Neural cell (in vitro differentiated cells): ENCODE measurements around the gene TBX18. TPM values are rescaled to one million over a fixed set of nuclear protein-coding genes. Genes with fewer than 3 reads are reported as not detected.

Experiments used
- H2AFZ ChIP-seq: fragments of 200-600, 300-800 bp; sonication (generic), shearing (Covaris generic); 2 replicates; pipeline ENCODE4 v1.6.0; 2014; ENCODE audit warnings: low read depth, mild to moderate bottlenecking, antibody characterized with exemption, low read length, moderate library complexity
- H3F3A ChIP-seq: fragments of 200-600 bp; shearing (Covaris generic); 2 replicates; pipeline ENCODE4 v1.6.1; 2016; ENCODE audit warnings: mild to moderate bottlenecking, moderate library complexity, mixed read lengths, antibody characterized with exemption, low read length; ENCODE audit not compliant: insufficient read depth, poor library complexity, severe bottlenecking
- H3K27ac ChIP-seq: fragments of 200-600, 300-800 bp; sonication (generic), shearing (Covaris generic); 2 replicates; pipeline ENCODE4 v1.5.1; 2014; ENCODE audit warnings: mild to moderate bottlenecking, low read length, moderate library complexity
- H3K27me3 ChIP-seq: fragments of 300-800, 200-600 bp; sonication (generic), shearing (Covaris generic); 2 replicates; pipeline ENCODE4 v1.6.0; 2014; ENCODE audit warnings: mild to moderate bottlenecking, low read depth, low read length, moderate library complexity; ENCODE audit not compliant: insufficient read depth
- H3K36me3 ChIP-seq: fragments of 300-800, 200-600 bp; sonication (generic), shearing (Covaris generic); 2 replicates; pipeline ENCODE4 v1.5.1; 2014; ENCODE audit warnings: mild to moderate bottlenecking, antibody characterized with exemption, low read length, moderate library complexity; ENCODE audit not compliant: insufficient read depth
- H3K4me2 ChIP-seq: fragments of 300-800, 200-600 bp; sonication (generic), shearing (Covaris generic); 2 replicates; pipeline ENCODE4 v1.6.0; 2014; ENCODE audit warnings: mild to moderate bottlenecking, low read length
- H3K4me3 ChIP-seq: fragments of 300-800, 200-600 bp; sonication (generic), shearing (Covaris generic); 2 replicates; pipeline ENCODE4 v1.5.1; 2014; ENCODE audit warnings: mild to moderate bottlenecking, low read length, moderate library complexity
- H3K79me2 ChIP-seq: fragments of 200-600 bp; shearing (Covaris generic); replicated peaks from 2 replicates; pipeline ENCODE4 v1.6.0; 2014; ENCODE audit warnings: mild to moderate bottlenecking, low read length, moderate library complexity; ENCODE audit not compliant: insufficient read depth
- H3K9ac ChIP-seq: fragments of 300-800, 200-600 bp; sonication (generic), shearing (Covaris generic); 2 replicates; pipeline ENCODE4 v1.6.1; 2016; ENCODE audit warnings: mild to moderate bottlenecking, low read length, mixed read lengths
- H3K9me2 ChIP-seq: fragments of 200-600 bp; shearing (Covaris generic); 2 replicates; pipeline ENCODE4 v1.6.1; 2016; ENCODE audit warnings: mild to moderate bottlenecking, low read length, mixed read lengths; ENCODE audit not compliant: insufficient read depth
- H3K9me3 ChIP-seq: fragments of 200-600, 300-800 bp; sonication (generic), shearing (Covaris generic); 2 replicates; pipeline ENCODE4 v1.6.1; 2016; ENCODE audit warnings: mild to moderate bottlenecking, mixed run types, low read length, moderate library complexity, mixed read lengths
- H4K20me1 ChIP-seq: fragments of 200-600 bp; shearing (Covaris generic); 2 replicates; pipeline ENCODE4 v1.6.1; 2016; ENCODE audit warnings: mild to moderate bottlenecking, mixed run types; ENCODE audit not compliant: insufficient read depth
- EP300 ChIP-seq: fragments of 450-650 bp; conservative IDR thresholded peaks from 2 replicates; pipeline ENCODE4 v1.6.1; 2014; ENCODE audit warnings: antibody characterized with exemption, mild to moderate bottlenecking, moderate library complexity; ENCODE audit not compliant: poor library complexity, severe bottlenecking
- EZH2 ChIP-seq: fragments of 200-600, 300-800 bp; shearing (Covaris generic), sonication (generic); IDR thresholded peaks from 2 replicates; pipeline ENCODE4 v1.6.1; 2014; ENCODE audit warnings: antibody characterized with exemption, low read length, borderline replicate concordance, mild to moderate bottlenecking; ENCODE audit not compliant: insufficient read depth, poor library complexity, severe bottlenecking
- MXI1 ChIP-seq: fragments of 450-650 bp; conservative IDR thresholded peaks from 2 replicates; pipeline ENCODE4 v1.6.1; 2014; ENCODE audit warnings: antibody characterized with exemption, mild to moderate bottlenecking; ENCODE audit not compliant: poor library complexity, severe bottlenecking
- POLR2AphosphoS5 ChIP-seq: IDR thresholded peaks from 2 replicates; pipeline ENCODE4 v1.6.1; 2012
- RAD21 ChIP-seq: fragments of 450-650 bp; conservative IDR thresholded peaks from 2 replicates; pipeline ENCODE4 v1.6.1; 2014; ENCODE audit warnings: antibody characterized with exemption, mild to moderate bottlenecking, moderate library complexity
- SMC3 ChIP-seq: fragments of 450-650 bp; conservative IDR thresholded peaks from 2 replicates; pipeline ENCODE4 v1.6.1; 2014; ENCODE audit warnings: antibody characterized with exemption, mild to moderate bottlenecking, moderate library complexity; ENCODE audit not compliant: poor library complexity
- TAF1 ChIP-seq: IDR thresholded peaks from 2 replicates; pipeline ENCODE4 v1.6.1; 2012; ENCODE audit warnings: low read depth
- polyA plus RNA-seq: library from polyadenylated mRNA; depleted of rRNA; stranded (reverse); fragments of >200 nt; gene quantifications from 2 replicates; pipeline ENCODE4 v1.2.3, GENCODE V29; 2014
- TF ChIP-seq, protein P1 (sequence below): IDR thresholded peaks from 2 replicates; pipeline ENCODE4 v1.6.1; 2012; ENCODE audit warnings: borderline replicate concordance
- TF ChIP-seq, protein P2 (sequence below): fragments of 450-650 bp; IDR thresholded peaks from 2 replicates; pipeline ENCODE4 v1.5.1; 2014; ENCODE audit warnings: antibody characterized with exemption, mild to moderate bottlenecking, moderate library complexity; ENCODE audit not compliant: poor library complexity, severe bottlenecking

The TBX18 gene
- polyA plus RNA-seq, 1 donor from 2014 or later: not detected

DNA sequence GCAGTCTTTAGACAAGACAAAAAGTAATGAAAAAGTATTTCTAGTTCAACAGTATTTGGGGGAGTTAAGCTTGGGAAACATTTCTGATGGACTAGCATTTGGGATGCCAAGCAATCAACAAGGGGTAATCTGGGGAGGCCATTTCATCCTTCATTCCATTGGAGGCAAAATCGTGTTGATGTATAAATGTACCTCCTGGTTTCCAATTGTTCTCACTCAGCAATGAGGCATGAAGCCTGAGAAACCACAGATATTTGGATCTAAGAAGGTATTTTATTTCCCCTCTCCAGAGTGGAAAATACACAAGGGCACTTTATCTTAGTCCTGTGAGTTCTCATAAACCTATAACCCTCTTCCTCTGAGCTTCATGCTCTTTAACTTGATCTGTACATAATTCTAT lies 68.2 kb downstream of the TBX18 start:
- Histone ChIP-seq H3K79me2 (no peaks in the 10 kb centered on the region), H3K9ac (no peak overlapping the region), H3F3A (no peaks in the 10 kb centered on the region), H3K4me3 (no peak overlapping the region), H3K9me2 (no peaks in the 10 kb centered on the region), H3K36me3 (no peaks in the 10 kb centered on the region), H3K27me3 (no peaks in the 10 kb centered on the region), H2AFZ (no peak overlapping the region), H3K4me2 (no peak overlapping the region), H4K20me1 (no peaks in the 10 kb centered on the region), H3K27ac (no peak overlapping the region), H3K9me3 (no peaks in the 10 kb centered on the region)
- TF ChIP-seq, protein P1, sequence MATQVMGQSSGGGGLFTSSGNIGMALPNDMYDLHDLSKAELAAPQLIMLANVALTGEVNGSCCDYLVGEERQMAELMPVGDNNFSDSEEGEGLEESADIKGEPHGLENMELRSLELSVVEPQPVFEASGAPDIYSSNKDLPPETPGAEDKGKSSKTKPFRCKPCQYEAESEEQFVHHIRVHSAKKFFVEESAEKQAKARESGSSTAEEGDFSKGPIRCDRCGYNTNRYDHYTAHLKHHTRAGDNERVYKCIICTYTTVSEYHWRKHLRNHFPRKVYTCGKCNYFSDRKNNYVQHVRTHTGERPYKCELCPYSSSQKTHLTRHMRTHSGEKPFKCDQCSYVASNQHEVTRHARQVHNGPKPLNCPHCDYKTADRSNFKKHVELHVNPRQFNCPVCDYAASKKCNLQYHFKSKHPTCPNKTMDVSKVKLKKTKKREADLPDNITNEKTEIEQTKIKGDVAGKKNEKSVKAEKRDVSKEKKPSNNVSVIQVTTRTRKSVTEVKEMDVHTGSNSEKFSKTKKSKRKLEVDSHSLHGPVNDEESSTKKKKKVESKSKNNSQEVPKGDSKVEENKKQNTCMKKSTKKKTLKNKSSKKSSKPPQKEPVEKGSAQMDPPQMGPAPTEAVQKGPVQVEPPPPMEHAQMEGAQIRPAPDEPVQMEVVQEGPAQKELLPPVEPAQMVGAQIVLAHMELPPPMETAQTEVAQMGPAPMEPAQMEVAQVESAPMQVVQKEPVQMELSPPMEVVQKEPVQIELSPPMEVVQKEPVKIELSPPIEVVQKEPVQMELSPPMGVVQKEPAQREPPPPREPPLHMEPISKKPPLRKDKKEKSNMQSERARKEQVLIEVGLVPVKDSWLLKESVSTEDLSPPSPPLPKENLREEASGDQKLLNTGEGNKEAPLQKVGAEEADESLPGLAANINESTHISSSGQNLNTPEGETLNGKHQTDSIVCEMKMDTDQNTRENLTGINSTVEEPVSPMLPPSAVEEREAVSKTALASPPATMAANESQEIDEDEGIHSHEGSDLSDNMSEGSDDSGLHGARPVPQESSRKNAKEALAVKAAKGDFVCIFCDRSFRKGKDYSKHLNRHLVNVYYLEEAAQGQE: no peak
- TF ChIP-seq EZH2 (no peak), EP300 (no peak), TAF1 (no peak), MXI1 (no peak), POLR2AphosphoS5 (no peak), SMC3 (no peak), RAD21 (no peak)
- TF ChIP-seq, protein P2, sequence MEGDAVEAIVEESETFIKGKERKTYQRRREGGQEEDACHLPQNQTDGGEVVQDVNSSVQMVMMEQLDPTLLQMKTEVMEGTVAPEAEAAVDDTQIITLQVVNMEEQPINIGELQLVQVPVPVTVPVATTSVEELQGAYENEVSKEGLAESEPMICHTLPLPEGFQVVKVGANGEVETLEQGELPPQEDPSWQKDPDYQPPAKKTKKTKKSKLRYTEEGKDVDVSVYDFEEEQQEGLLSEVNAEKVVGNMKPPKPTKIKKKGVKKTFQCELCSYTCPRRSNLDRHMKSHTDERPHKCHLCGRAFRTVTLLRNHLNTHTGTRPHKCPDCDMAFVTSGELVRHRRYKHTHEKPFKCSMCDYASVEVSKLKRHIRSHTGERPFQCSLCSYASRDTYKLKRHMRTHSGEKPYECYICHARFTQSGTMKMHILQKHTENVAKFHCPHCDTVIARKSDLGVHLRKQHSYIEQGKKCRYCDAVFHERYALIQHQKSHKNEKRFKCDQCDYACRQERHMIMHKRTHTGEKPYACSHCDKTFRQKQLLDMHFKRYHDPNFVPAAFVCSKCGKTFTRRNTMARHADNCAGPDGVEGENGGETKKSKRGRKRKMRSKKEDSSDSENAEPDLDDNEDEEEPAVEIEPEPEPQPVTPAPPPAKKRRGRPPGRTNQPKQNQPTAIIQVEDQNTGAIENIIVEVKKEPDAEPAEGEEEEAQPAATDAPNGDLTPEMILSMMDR: no peak

DNA sequence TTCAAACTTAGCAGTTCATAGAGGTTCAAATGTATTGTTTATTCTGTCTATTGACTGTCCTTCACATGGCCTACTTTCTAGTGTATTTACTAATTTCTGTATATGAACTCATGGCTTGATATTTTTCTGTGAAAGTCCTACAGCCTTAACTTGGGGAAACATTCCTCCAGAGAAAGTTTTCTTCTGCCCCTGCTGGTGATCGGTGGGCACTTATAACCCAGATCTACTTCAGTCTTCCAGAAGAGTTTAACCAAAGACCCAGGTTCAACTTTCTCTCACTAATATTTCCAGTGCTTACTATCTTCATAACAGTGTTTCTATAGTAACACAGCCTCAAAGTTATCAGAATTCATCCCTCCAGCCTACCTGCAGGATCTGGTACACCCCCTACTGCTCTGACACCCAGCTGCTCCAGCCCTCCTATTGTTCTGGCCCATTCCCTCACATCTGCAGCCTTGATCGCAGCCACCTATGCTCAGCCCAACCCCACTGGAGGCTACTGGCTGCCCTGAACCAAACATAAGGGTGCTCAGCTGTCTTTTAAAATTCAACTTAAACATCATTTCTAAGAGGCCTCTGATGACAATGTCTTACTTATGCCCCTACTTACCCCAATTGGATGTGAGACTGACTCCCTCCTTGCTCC lies 72.3 kb downstream of the TBX18 start:
- Histone ChIP-seq H3K27me3 (no peaks in the 10 kb centered on the region), H3K4me2 (no peak overlapping the region), H3K36me3 (no peaks in the 10 kb centered on the region), H2AFZ (no peak overlapping the region), H3K27ac (no peak overlapping the region), H4K20me1 (no peaks in the 10 kb centered on the region), H3K79me2 (no peaks in the 10 kb centered on the region), H3K9ac (no peak overlapping the region), H3K9me2 (no peaks in the 10 kb centered on the region), H3K9me3 (no peaks in the 10 kb centered on the region), H3K4me3 (no peak overlapping the region), H3F3A (no peaks in the 10 kb centered on the region)
- TF ChIP-seq SMC3 (no peak), POLR2AphosphoS5 (no peak), RAD21 (no peak), EZH2 (no peak), TAF1 (no peak), MXI1 (no peak), EP300 (no peak)
- TF ChIP-seq, protein P2: no peak
- TF ChIP-seq, protein P1: no peak
